ENCODE data around the gene PLA2G2F. TPM values are rescaled to one million over a fixed set of nuclear protein-coding genes. Genes with fewer than 3 reads are reported as not detected.

Gene PLA2G2F
- total RNA-seq, 4 donors from 2014 or later: not detected

DNA sequence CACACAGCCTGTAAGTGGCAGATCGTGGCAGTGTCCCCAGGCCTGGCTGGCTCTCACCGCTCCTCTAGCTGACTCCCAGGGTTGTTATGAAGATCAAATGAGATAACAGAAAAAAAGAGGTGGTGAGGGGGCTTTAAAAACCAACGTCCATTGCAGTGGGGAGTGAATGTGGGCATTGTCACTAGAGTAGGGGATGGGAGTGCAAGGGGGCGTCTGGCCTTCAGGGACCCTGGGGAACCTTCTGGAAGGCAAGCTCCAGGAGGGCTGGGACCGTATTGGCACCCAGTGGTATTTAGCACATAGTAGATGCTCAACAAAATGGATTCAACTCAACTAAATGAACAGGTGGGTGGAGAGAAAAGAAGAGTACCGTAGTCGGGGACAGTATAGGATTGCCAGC is 23.2 kb upstream of the PLA2G2F start:
- 87% methylated on average over 7 of the region's 7 CpGs for WGBS
- Histone ChIP-seq H3K4me1 (no peaks in the 10 kb centered on the region), H3K9me3 (no peaks in the 10 kb centered on the region), H3K4me3 (no peak overlapping the region), H3K27me3 (peaks cover 0 to 32% (median 0%) of the 10 kb centered on the region in 4 donors), H3K27ac (replicated peaks in 1 of 4) (no peak overlapping the region), H3K36me3 (no peaks in the 10 kb centered on the region)
- intact Hi-C loops (cut with DNase I): no loop called here
- no peak for DNase-seq (ENCODE audit: extremely low spot score)
- no peak for TF ChIP-seq EP300 (IDR thresholded peaks at IDR 0.05)
- no peak for TF ChIP-seq POLR2AphosphoS5 (IDR thresholded peaks at IDR 0.05)
- TF ChIP-seq, protein P1, sequence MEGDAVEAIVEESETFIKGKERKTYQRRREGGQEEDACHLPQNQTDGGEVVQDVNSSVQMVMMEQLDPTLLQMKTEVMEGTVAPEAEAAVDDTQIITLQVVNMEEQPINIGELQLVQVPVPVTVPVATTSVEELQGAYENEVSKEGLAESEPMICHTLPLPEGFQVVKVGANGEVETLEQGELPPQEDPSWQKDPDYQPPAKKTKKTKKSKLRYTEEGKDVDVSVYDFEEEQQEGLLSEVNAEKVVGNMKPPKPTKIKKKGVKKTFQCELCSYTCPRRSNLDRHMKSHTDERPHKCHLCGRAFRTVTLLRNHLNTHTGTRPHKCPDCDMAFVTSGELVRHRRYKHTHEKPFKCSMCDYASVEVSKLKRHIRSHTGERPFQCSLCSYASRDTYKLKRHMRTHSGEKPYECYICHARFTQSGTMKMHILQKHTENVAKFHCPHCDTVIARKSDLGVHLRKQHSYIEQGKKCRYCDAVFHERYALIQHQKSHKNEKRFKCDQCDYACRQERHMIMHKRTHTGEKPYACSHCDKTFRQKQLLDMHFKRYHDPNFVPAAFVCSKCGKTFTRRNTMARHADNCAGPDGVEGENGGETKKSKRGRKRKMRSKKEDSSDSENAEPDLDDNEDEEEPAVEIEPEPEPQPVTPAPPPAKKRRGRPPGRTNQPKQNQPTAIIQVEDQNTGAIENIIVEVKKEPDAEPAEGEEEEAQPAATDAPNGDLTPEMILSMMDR (IDR thresholded peaks at IDR 0.05): no peak
- no peak for TF ChIP-seq POLR2A (IDR thresholded peaks at IDR 0.05; ENCODE audit: low read depth)

DNA sequence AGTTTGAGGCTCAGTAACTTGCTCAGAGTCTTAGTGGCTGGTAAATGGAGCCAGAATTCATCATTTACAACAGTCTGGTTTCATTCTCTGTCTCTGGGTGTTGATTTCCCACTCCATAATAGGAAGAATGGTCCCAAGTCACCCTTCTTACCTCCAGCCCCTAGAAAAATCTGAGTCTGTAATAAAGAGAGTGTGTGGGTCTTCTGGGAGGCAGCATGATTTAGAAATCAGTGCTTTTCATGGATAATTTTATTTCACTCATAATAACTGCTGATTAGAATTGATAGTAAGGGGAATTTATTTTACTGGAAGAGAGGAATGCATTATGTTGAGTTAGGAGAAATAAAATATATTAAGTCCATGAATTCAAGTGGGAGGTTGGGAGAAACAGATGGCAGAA is 21.9 kb upstream of the PLA2G2F start:
- Histone ChIP-seq H3K9me3 (no peaks in the 10 kb centered on the region), H3K4me1 (no peaks in the 10 kb centered on the region), H3K36me3 (no peaks in the 10 kb centered on the region), H3K27ac (replicated peaks in 1 of 4) (no peak overlapping the region), H3K4me3 (no peak overlapping the region), H3K27me3 (peaks cover 0 to 32% (median 0%) of the 10 kb centered on the region in 4 donors)
- no peak for DNase-seq (ENCODE audit: extremely low spot score)
- TF ChIP-seq EP300 (IDR thresholded peaks at IDR 0.05) (no peak), POLR2AphosphoS5 (IDR thresholded peaks at IDR 0.05) (no peak), POLR2A (IDR thresholded peaks at IDR 0.05; ENCODE audit: low read depth) (no peak)
- TF ChIP-seq, protein P1 (IDR thresholded peaks at IDR 0.05): no peak
- intact Hi-C loops (cut with DNase I): no loop called here

DNA sequence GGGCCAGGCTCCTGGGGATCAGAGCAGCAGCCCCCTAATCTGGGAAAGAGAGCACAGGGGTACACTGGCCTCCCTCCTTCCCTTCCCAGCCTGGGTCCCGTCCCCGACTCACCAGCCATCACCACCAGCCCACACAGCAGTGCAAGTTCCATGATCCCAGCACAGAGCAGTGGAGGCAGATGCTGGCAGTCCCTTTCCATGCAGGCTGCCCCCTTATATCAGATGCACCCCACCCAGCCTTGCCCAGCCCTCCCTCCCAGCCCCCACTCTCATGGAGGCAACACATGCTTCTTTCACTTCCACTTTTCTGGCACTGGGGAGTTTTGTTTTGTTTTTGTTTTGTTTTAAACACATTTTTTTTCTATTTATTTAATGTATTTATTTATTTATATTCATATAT is 19.8 kb upstream of the PLA2G2F start, which contains the start of gene PLA2G2D:
TSS of gene PLA2G2D (minus strand) at position 190 of the 400 bp plus-strand sequence. CDS start at position 152, 38 bp downstream.
- intact Hi-C loops (cut with DNase I): no loop called here
- Histone ChIP-seq H3K27me3 (peaks cover 0 to 17% (median 0%) of the 10 kb centered on the region in 4 donors), H3K9me3 (no peaks in the 10 kb centered on the region), H3K36me3 (no peaks in the 10 kb centered on the region), H3K27ac (replicated peaks in 1 of 4) (no peak within 1 kb of the TSS), H3K4me3 (no peak within 1 kb of the TSS), H3K4me1 (peaks cover 2 to 8% (median 6%) of the 10 kb centered on the region in 4 donors)
- DNase-seq (ENCODE audit: extremely low spot score): no peak
- 100% methylated on average over 1 of the region's 2 CpGs for WGBS
- TF ChIP-seq, protein P1 (IDR thresholded peaks at IDR 0.05): no peak
- TF ChIP-seq EP300 (IDR thresholded peaks at IDR 0.05) (no peak), POLR2AphosphoS5 (IDR thresholded peaks at IDR 0.05) (no peak), POLR2A (IDR thresholded peaks at IDR 0.05; ENCODE audit: low read depth) (no peak)

DNA sequence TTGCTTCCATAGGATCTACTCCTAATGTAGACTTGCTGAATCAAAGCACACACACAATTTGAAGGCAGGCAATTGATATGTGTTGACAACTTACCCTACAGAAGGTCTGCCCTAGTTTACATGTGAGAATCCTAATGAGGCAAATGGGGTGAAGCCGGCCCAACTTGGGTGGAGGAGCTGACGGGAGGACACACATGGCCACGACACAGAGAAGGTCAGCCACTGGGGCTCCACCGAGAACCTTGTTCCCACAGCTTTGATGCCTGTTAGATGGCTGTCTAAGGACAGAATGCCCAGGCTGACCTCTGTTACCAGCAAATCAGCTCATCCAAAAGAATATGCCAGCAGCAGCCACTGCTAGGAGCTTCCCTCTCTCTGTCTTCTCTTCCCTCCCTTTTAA is 18.3 kb upstream of the PLA2G2F start:
- Histone ChIP-seq H3K27ac (replicated peaks in 1 of 4) (no peak overlapping the region), H3K9me3 (no peaks in the 10 kb centered on the region), H3K27me3 (peaks cover 0 to 9% (median 0%) of the 10 kb centered on the region in 4 donors), H3K4me1 (peaks cover 6 to 13% (median 11%) of the 10 kb centered on the region in 4 donors), H3K4me3 (no peak overlapping the region), H3K36me3 (no peaks in the 10 kb centered on the region)
- 82% methylated on average over 4 of the region's 4 CpGs for WGBS
- no peak for TF ChIP-seq EP300 (IDR thresholded peaks at IDR 0.05)
- TF ChIP-seq POLR2AphosphoS5 (IDR thresholded peaks at IDR 0.05): no peak
- TF ChIP-seq POLR2A (IDR thresholded peaks at IDR 0.05; ENCODE audit: low read depth): no peak
- TF ChIP-seq, protein P1 (IDR thresholded peaks at IDR 0.05): no peak
- intact Hi-C loops (cut with DNase I): no loop called here
- no peak for DNase-seq (ENCODE audit: extremely low spot score)
